Liver (tissue), 9 donors: ENCODE measurements around the gene PPM1L. TPM values are rescaled to one million over a fixed set of nuclear protein-coding genes. Genes with fewer than 3 reads are reported as not detected.

Experiments used
- DNase-seq: peaks from one replicate; pipeline ENCODE4 v3.0.0-alpha.2; 2017; ENCODE audit warnings: low spot score
- H3K27ac ChIP-seq, 2 donors: one replicate each; pipeline ENCODE4 v1.7.0; 2013; ENCODE audit warnings: inconsistent platforms in 2 of 2, low read length in 2 of 2, control low read depth in 1 of 2, low read depth in 1 of 2, mild to moderate bottlenecking in 1 of 2
- H3K27me3 ChIP-seq, 4 donors: one replicate each; pipeline versions ENCODE4 v1.6.1 to v1.7.0; 2013; ENCODE audit warnings: low read length in 3 of 4, inconsistent platforms in 1 of 4, mild to moderate bottlenecking in 1 of 4, moderate library complexity in 1 of 4; ENCODE audit not compliant: control insufficient read depth in 4 of 4, insufficient read depth in 4 of 4
- H3K36me3 ChIP-seq, 4 donors: one replicate each; pipeline versions ENCODE4 v1.6.1 to v1.7.0; 2013; ENCODE audit warnings: low read length in 3 of 4, mild to moderate bottlenecking in 3 of 4, low read depth in 1 of 4, moderate library complexity in 1 of 4; ENCODE audit not compliant: control insufficient read depth in 4 of 4, insufficient read depth in 3 of 4
- H3K4me1 ChIP-seq, 4 donors: one replicate each; pipeline versions ENCODE4 v1.6.1 to v1.7.0; 2013; ENCODE audit warnings: low read length in 3 of 4, mild to moderate bottlenecking in 3 of 4, moderate library complexity in 1 of 4; ENCODE audit not compliant: control insufficient read depth in 4 of 4, insufficient read depth in 4 of 4
- H3K4me3 ChIP-seq, 3 donors: one replicate each; pipeline versions ENCODE4 v1.6.1 to v1.7.0; 2013; ENCODE audit warnings: low read length in 3 of 3, control low read depth in 1 of 3, low read depth in 1 of 3, mild to moderate bottlenecking in 1 of 3
- H3K9ac ChIP-seq, 2 donors: one replicate each; pipeline ENCODE4 v1.7.0; 2013; ENCODE audit warnings: low read length in 2 of 2, mild to moderate bottlenecking in 2 of 2, moderate library complexity in 2 of 2, control low read depth in 1 of 2, low read depth in 1 of 2
- H3K9me3 ChIP-seq, 4 donors: one replicate each; pipeline versions ENCODE4 v1.6.1 to v1.7.0; 2013; ENCODE audit warnings: low read length in 3 of 4; ENCODE audit not compliant: control insufficient read depth in 4 of 4
- EGR1 ChIP-seq, 2 donors: IDR thresholded peaks; 2 replicates each; pipeline ENCODE4 v1.6.1; 2016 to 2018; ENCODE audit warnings: antibody characterized with exemption in 2 of 2, low read depth in 2 of 2
- FOXA1 ChIP-seq: IDR thresholded peaks from 2 replicates; pipeline ENCODE4 v1.6.1; 2016; ENCODE audit warnings: antibody characterized with exemption
- FOXA2 ChIP-seq: IDR thresholded peaks from 2 replicates; pipeline ENCODE4 v1.6.1; 2016; ENCODE audit warnings: antibody characterized with exemption
- GABPA ChIP-seq, 2 donors: IDR thresholded peaks in 1 of 2; conservative IDR thresholded peaks in 1 of 2; 2 replicates each; pipeline ENCODE4 v1.6.1; 2016; ENCODE audit warnings: antibody characterized with exemption in 2 of 2, mild to moderate bottlenecking in 1 of 2, moderate library complexity in 1 of 2
- HNF4G ChIP-seq: IDR thresholded peaks from 2 replicates; pipeline ENCODE4 v1.6.1; 2016; ENCODE audit warnings: antibody characterized with exemption
- MAX ChIP-seq: IDR thresholded peaks from 2 replicates; pipeline ENCODE4 v1.6.1; 2016; ENCODE audit warnings: antibody characterized with exemption
- NR2F2 ChIP-seq: IDR thresholded peaks from 2 replicates; pipeline ENCODE4 v1.6.1; 2016; ENCODE audit warnings: antibody characterized with exemption
- RAD21 ChIP-seq, 2 donors: IDR thresholded peaks; 2 replicates each; pipeline ENCODE4 v1.6.1; 2016; ENCODE audit warnings: antibody characterized with exemption in 2 of 2, mild to moderate bottlenecking in 2 of 2
- RXRA ChIP-seq, 2 donors: IDR thresholded peaks; 2 replicates each; pipeline ENCODE4 v1.6.1; 2017 to 2018; ENCODE audit warnings: antibody characterized with exemption in 2 of 2, mild to moderate bottlenecking in 1 of 2
- SP1 ChIP-seq: IDR thresholded peaks from 2 replicates; pipeline ENCODE4 v1.6.1; 2018; ENCODE audit warnings: antibody characterized with exemption, mild to moderate bottlenecking
- YY1 ChIP-seq: IDR thresholded peaks from 2 replicates; pipeline ENCODE4 v1.6.1; 2016; ENCODE audit warnings: antibody characterized with exemption, mild to moderate bottlenecking
- ZBTB33 ChIP-seq: IDR thresholded peaks from 2 replicates; pipeline ENCODE4 v1.6.1; 2016; ENCODE audit warnings: antibody characterized with exemption
- WGBS: extraction: QIAGEN DNeasy Blood & Tissue Kit; methylation state at CpG from one replicate; pipeline ENCODE4 v1.1.7; 2013; 5-methylcytosine and 5-hydroxymethylcytosine counted together
- polyA plus RNA-seq, 2 donors: library from polyadenylated mRNA; stranded (reverse) in 1 of 2; unstranded in 1 of 2; fragments of 200-250 nt in 1 of 2; fragments of >200 nt in 1 of 2; fragmentation: Nextera tagmentation in 1 of 2; extraction: Ambion mirVana in 1 of 2; gene quantifications; one replicate each; pipeline versions ENCODE4 v1.2.1 to v1.2.3, GENCODE V29; 2013 to 2015
- total RNA-seq, 2 donors: library from RNA; depleted of rRNA; stranded (reverse); fragments of >200 nt; gene quantifications; one replicate each; pipeline ENCODE4 v1.2.3, GENCODE V29; 2014
- TF ChIP-seq, protein P1 (sequence below): IDR thresholded peaks from 2 replicates; pipeline ENCODE4 v1.6.1; 2016; ENCODE audit warnings: antibody characterized with exemption
- TF ChIP-seq, protein P2 (sequence below): fragments of 150-350 bp; IDR thresholded peaks from 2 replicates; pipeline ENCODE4 v1.5.1; 2017; ENCODE audit warnings: improper control_type of control experiment, low read depth, low read length; ENCODE audit not compliant: missing input control
- donor health status: healthy.
- donor health status: healthy.
- donor health status: healthy.
- donor health status: healthy.
- donor health status: healthy.

Gene PPM1L
- total RNA-seq, result 1 to 10 TPM; 6.1 to 8.5 TPM
- 1 to 10 TPM; 1.6 to 3.5 TPM for polyA plus RNA-seq

DNA sequence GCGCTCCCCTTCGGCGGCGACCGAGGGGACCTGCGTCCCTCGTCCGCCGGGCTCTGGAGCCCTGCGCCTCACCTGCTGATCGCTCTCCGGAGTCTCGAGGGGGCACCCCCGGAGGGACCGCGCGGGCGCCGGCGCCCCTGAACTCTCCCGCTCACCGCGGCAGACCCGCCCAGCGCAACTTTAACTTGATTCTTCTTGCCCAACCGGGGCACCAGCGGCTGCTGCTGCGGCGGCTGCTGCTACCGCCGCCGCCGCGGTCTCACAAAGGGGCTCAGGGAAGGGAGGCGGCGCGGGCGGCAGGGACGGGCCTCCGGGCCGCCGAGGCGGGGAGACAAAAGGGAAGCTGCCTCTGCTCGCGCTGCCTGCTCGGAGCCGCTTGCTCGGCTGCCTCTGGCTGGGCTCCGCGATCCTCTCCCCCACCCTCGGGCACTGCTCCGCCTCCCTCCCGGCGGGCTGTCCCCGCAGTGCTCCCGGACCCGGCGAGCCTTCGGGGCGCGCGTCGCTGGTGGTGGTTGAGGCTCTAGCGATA is at the start of gene PPM1L:
TSS of gene PPM1L (plus strand) at position 456 of the 529 bp plus-strand sequence.
- H3K4me3 ChIP-seq, result peak within 1 kb of the TSS; percentile 78 to 93 (median 90)
- DNase-seq, result peak; percentile 59
- under 1% methylated on average over 64 of the region's 64 CpGs for WGBS
- H3K9me3 ChIP-seq, result no peaks in the 10 kb centered on the region
- H3K9ac ChIP-seq, result peak within 1 kb of the TSS; percentile 44 to 84
- H3K36me3 ChIP-seq, result no peaks in the 10 kb centered on the region
- H3K4me1 ChIP-seq, result peaks cover 3 to 30% (median 20%) of the 10 kb centered on the region in 4 donors
- TF ChIP-seq, protein P1, sequence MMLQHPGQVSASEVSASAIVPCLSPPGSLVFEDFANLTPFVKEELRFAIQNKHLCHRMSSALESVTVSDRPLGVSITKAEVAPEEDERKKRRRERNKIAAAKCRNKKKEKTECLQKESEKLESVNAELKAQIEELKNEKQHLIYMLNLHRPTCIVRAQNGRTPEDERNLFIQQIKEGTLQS, result no peak
- TF ChIP-seq SP1, result no peak
- TF ChIP-seq EGR1 (IDR thresholded peaks at IDR 0.05; ENCODE audit: low read depth in 2 of 2), result no peak
- no peak for TF ChIP-seq NR2F2
- no peak for TF ChIP-seq RXRA (IDR thresholded peaks at IDR 0.05)
- no peak for TF ChIP-seq MAX
- no peak for TF ChIP-seq YY1
- TF ChIP-seq HNF4G, result no peak
- TF ChIP-seq GABPA (IDR thresholded peaks at IDR 0.05 in 1 of 2, conservative IDR thresholded peaks at IDR 0.05 in 1 of 2), result no peak
- TF ChIP-seq FOXA1, result no peak
- TF ChIP-seq, protein P2, sequence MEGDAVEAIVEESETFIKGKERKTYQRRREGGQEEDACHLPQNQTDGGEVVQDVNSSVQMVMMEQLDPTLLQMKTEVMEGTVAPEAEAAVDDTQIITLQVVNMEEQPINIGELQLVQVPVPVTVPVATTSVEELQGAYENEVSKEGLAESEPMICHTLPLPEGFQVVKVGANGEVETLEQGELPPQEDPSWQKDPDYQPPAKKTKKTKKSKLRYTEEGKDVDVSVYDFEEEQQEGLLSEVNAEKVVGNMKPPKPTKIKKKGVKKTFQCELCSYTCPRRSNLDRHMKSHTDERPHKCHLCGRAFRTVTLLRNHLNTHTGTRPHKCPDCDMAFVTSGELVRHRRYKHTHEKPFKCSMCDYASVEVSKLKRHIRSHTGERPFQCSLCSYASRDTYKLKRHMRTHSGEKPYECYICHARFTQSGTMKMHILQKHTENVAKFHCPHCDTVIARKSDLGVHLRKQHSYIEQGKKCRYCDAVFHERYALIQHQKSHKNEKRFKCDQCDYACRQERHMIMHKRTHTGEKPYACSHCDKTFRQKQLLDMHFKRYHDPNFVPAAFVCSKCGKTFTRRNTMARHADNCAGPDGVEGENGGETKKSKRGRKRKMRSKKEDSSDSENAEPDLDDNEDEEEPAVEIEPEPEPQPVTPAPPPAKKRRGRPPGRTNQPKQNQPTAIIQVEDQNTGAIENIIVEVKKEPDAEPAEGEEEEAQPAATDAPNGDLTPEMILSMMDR, result no peak
- TF ChIP-seq FOXA2, result no peak
- no peaks in the 10 kb centered on the region for H3K27me3 ChIP-seq
- H3K27ac ChIP-seq, result peak within 1 kb of the TSS; percentile 79 to 90

GRCh38 chr3:160707187-160707794 is 48.7 kb upstream of the PPM1L start:
- no peaks in the 10 kb centered on the region for H3K9me3 ChIP-seq
- peaks cover 0 to 13% (median 8%) of the 10 kb centered on the region in 4 donors for H3K4me1 ChIP-seq
- 23% methylated on average over 4 of the region's 4 CpGs for WGBS
- no peak overlapping the region for H3K4me3 ChIP-seq
- H3K36me3 ChIP-seq, result no peaks in the 10 kb centered on the region
- no peak overlapping the region for H3K27ac ChIP-seq
- no peaks in the 10 kb centered on the region for H3K27me3 ChIP-seq
- TF ChIP-seq MAX, result no peak
- no peak for TF ChIP-seq GABPA (IDR thresholded peaks at IDR 0.05 in 1 of 2, conservative IDR thresholded peaks at IDR 0.05 in 1 of 2)
- TF ChIP-seq, protein P2, result peak; percentile 60
- TF ChIP-seq ZBTB33, result no peak
- peak; percentile 96 to 97 for TF ChIP-seq RAD21 (IDR thresholded peaks at IDR 0.05)
- TF ChIP-seq EGR1 (IDR thresholded peaks at IDR 0.05; ENCODE audit: low read depth in 2 of 2), result no peak
- no peak for DNase-seq
- H3K9ac ChIP-seq, result no peak overlapping the region
